Coronary artery (tissue), 2 donors: ENCODE data around the gene TAS2R40.

ENCODE experiments used
- DNase-seq: peaks from one replicate; pipeline ENCODE4 v3.0.0-alpha.2; 2017; ENCODE audit warnings: low spot score
- H3K27ac ChIP-seq, 2 donors: fragments of 200-600 bp; sonication (generic); one replicate each; pipeline ENCODE4 v1.5.1; 2016 to 2019
- H3K4me3 ChIP-seq: fragments of 200-600 bp; sonication (generic); 2 replicates; pipeline ENCODE4 v1.5.1; 2016; ENCODE audit warnings: mild to moderate bottlenecking, moderate library complexity
- TF ChIP-seq, protein P1 (sequence below): fragments of 200-600 bp; sonication (generic); IDR thresholded peaks from one replicate; pipeline ENCODE4 v1.5.1; 2019; ENCODE audit warnings: antibody characterized with exemption

The TAS2R40 gene

DNA sequence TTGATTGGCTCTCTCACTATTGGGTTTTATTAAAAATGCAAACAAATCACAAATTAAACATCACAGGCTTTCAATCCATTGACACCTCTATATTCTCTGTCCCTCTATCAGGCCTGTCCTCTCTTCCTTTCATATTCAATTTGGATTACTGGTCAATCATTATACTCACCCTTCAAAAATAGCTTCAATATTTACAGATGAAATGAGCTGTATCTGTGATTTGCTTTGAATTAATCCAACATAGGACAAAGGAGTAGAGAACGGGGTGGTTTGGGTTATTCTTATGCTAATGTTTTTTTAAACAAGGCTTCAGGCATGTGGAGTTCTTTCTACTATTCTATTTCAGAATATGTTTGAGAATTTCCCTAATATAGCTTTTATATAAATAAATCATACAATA, 36.3 kb upstream of the TAS2R40 start:
- H3K4me3 ChIP-seq, result no peak overlapping the region
- no peak overlapping the region for H3K27ac ChIP-seq
- TF ChIP-seq, protein P1, sequence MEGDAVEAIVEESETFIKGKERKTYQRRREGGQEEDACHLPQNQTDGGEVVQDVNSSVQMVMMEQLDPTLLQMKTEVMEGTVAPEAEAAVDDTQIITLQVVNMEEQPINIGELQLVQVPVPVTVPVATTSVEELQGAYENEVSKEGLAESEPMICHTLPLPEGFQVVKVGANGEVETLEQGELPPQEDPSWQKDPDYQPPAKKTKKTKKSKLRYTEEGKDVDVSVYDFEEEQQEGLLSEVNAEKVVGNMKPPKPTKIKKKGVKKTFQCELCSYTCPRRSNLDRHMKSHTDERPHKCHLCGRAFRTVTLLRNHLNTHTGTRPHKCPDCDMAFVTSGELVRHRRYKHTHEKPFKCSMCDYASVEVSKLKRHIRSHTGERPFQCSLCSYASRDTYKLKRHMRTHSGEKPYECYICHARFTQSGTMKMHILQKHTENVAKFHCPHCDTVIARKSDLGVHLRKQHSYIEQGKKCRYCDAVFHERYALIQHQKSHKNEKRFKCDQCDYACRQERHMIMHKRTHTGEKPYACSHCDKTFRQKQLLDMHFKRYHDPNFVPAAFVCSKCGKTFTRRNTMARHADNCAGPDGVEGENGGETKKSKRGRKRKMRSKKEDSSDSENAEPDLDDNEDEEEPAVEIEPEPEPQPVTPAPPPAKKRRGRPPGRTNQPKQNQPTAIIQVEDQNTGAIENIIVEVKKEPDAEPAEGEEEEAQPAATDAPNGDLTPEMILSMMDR, result no peak
- no peak for DNase-seq

DNA sequence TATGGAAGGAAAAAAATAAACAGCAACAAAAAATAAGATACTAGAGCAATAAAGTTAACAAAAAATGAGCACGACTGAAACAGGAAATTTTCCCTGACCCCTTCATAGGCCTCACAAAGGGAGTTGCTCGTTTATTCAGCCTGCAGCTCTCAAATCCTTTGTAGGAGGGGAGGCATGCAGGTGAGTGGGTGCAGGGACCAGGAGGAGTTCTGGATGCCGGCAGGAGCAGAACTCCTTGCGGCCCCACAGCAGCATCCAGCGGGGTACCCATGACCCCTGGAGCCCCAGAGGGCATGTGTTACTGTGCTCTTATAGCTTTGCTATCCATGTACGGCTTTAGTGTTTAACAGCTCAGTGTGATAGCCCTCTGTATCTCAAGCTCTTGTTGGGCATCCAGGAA, 32.8 kb upstream of the TAS2R40 start:
- H3K4me3 ChIP-seq, result no peak overlapping the region
- H3K27ac ChIP-seq, result no peak overlapping the region
- no peak for DNase-seq
- TF ChIP-seq, protein P1, result no peak

DNA sequence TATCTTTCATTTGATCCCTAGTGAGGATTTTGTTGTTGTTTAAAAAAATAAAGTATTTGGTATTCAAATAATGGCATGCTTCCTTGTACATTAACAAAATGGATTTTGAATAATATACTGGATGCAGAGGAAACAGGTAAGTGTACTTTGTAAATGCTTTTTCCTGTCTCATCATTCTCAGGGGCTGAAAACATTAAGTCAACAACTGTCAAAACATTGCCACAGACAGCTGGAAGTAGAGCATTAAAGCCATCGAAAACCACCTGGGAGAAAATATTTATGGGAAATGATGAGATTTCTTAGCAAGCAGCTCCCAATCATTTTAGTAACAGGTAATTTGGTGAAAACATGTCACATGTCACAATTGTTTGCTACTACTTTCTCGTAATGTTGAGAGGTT, 28.0 kb upstream of the TAS2R40 start:
- H3K27ac ChIP-seq, result no peak overlapping the region
- TF ChIP-seq, protein P1, result no peak
- H3K4me3 ChIP-seq, result no peak overlapping the region
- DNase-seq, result no peak

DNA sequence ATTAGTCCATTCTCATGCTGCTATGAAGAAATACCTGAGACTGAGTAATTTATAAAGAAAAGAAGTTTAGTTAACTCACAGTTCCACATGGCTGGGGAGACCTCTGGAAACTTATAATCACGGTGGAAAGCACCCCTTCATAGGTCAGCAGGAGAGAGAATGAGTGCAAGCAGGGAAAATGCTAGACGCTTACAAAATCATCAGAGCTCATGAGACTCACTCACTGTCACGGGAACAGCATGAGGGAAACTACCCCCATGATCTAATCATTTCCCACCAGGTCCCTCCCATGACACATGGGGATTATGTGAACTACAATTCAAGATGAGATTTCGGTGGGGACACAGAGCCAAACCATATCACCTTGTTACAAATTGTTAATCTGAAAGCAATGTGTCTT, 22.8 kb upstream of the TAS2R40 start:
- TF ChIP-seq, protein P1, result no peak
- H3K4me3 ChIP-seq, result no peak overlapping the region
- DNase-seq, result no peak
- no peak overlapping the region for H3K27ac ChIP-seq

DNA sequence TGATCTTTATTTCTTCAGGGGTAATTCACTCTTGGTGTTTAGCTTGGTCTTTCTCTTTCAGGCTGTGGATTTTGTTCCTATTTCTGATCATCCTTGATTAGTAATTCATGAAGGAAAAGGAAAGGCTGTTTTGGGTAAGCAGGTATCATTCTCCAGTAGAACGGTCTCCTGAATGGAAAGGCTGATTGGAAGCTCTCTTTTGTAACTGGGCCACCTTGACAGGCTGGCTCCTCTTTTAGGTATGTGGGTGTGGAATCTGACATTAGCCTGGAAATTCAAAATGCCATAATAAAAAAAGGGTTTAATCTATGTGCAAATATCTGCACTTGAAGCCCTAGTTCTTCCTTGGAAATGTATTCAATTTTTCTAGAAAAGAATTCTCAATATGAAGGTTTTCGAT, 19.7 kb upstream of the TAS2R40 start:
- no peak overlapping the region for H3K27ac ChIP-seq
- TF ChIP-seq, protein P1, result no peak
- DNase-seq, result no peak
- H3K4me3 ChIP-seq, result no peak overlapping the region

DNA sequence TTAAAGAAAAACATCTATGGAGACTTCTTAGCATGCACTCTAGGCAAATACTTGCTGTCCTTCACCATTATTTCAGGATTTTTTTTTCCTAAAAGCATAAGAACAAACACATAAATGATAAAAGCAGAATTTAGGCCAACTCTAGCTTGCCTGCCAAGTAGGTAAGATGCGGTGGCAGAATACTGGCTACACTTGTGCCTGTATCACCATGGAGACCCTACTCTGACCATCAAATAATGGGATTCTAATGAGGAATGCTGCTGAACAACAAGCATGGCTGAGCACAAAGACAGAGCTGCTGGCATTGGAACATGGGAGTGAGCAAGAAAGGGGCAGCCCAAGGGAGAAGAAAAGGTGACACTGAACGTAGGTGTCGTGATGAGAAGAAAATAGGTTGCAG, 18.5 kb upstream of the TAS2R40 start:
- TF ChIP-seq, protein P1, result no peak
- DNase-seq, result no peak
- Histone ChIP-seq H3K27ac (no peak overlapping the region), H3K4me3 (no peak overlapping the region)

DNA sequence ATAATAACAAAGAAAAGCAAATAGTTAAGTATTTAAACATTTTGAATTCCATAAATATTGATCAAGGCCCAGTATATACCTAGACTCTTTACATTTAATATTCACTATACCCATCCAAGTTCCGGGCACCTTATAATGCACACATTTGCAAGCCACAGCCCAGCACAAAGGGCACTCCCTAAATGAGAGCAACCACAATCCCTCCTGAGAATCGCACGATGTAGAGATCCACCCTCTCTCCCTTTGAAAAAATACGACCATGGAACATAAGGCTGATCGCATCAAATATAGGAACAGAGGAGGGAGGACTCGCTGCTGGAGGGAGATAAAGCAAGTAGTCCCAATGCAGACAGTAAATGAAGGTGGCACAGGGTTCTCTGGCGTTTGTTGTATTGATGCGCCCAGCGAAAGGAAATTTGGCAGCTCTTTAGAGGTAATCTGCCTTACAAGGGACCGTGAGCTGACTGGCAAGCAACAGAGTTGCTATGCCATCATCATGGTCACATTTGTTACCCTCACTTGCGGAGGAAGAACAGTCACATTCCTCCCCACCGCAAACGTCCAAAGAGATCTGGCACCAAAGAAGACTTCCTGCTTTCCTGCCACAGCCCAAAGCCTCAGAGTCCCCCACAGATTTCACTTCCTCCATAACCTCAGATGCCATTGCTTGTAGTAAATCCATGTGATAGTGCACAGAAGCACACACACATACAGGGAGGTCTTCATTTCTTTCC, 16.1 kb upstream of the TAS2R40 start:
- TF ChIP-seq, protein P1, result no peak
- DNase-seq, result no peak
- Histone ChIP-seq H3K27ac (no peak overlapping the region), H3K4me3 (no peak overlapping the region)
